ENCODE data around the gene PARD6G. TPM values are rescaled to one million over a fixed set of nuclear protein-coding genes. Genes with fewer than 3 reads are reported as not detected.

The PARD6G gene
- total RNA-seq, 1 donor from 2014 or later, result 30.7 TPM

DNA sequence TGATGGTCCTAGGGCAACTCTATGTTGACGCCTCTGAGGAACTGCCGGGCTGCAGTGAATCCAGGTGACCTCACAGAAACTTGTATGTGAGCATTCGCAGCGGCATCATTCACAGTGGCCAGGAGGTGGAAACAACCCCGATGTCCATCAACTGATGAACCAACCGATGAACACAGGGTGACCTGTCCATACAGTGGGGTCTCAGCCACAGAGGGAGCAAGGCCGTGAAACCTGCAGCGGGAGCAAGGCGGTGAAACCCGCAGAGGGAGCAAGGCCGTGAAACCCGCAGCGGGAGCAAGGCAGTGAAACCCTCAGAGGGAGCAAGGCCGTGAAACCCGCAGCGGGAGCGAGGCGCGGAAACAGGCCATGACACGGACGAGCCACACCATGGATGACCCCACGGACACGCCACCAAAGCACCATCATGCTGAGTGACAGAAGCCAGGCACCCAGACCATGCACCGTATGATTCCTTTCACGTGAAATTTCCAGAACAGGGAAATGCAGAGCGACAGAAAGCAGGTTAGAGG, 63.0 kb downstream of the PARD6G start:
- no peak for DNase-seq (ENCODE audit: low spot score in 2 of 2, unreplicated experiment in 2 of 2)
- Mint-ChIP-seq H3K27ac (no peak overlapping the region), H3K4me1 (peaks cover 8% of the 10 kb centered on the region), H3K36me3 (no peaks in the 10 kb centered on the region), H3K27me3 (ENCODE audit: low read depth) (no peaks in the 10 kb centered on the region), H3K4me3 (no peak overlapping the region), H3K9me3 (no peaks in the 10 kb centered on the region)
- TF ChIP-seq, protein P1, sequence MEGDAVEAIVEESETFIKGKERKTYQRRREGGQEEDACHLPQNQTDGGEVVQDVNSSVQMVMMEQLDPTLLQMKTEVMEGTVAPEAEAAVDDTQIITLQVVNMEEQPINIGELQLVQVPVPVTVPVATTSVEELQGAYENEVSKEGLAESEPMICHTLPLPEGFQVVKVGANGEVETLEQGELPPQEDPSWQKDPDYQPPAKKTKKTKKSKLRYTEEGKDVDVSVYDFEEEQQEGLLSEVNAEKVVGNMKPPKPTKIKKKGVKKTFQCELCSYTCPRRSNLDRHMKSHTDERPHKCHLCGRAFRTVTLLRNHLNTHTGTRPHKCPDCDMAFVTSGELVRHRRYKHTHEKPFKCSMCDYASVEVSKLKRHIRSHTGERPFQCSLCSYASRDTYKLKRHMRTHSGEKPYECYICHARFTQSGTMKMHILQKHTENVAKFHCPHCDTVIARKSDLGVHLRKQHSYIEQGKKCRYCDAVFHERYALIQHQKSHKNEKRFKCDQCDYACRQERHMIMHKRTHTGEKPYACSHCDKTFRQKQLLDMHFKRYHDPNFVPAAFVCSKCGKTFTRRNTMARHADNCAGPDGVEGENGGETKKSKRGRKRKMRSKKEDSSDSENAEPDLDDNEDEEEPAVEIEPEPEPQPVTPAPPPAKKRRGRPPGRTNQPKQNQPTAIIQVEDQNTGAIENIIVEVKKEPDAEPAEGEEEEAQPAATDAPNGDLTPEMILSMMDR (IDR thresholded peaks at IDR 0.05; ENCODE audit: unreplicated experiment), result no peak

DNA sequence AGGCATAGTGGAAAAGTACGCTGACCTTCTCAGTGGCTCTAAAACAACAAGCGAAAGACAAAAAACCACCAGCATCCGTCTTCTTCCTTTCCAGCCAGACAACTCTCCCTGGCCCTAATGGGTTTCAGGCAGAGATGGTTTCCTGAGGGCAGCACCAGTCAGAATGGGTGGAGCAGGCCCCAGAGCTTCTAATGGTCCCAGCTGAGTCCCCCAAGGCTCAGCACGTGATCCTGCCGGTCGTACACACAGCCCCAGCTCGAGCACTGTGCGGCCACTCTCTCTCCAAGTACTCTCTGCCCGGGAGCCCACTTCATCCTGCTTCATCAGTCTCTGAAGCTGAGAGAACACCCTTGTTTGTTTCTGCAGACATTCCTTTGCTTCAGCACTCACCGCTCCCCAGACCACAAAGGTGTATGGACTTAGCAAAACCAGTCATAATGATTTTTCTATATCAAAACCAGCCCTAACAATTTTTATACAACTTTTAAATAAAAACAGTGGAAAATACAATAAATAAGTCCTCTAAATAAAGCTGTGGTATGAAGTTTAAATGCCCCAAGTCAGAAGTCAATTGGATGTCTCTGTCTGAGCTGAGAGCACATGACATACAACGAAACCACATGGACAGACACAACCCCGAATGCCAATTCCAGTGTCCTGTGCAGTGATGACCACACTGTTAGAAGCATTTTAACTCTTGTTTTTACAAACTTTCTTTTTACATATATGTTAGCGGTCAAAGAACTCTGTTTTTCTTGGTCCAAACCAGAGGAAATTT, 63.9 kb downstream of the PARD6G start:
- Mint-ChIP-seq H3K36me3 (no peaks in the 10 kb centered on the region), H3K27ac (no peak overlapping the region), H3K4me3 (no peak overlapping the region), H3K4me1 (peaks cover 8% of the 10 kb centered on the region), H3K27me3 (ENCODE audit: low read depth) (no peaks in the 10 kb centered on the region), H3K9me3 (no peaks in the 10 kb centered on the region)
- TF ChIP-seq, protein P1 (IDR thresholded peaks at IDR 0.05; ENCODE audit: unreplicated experiment), result no peak
- no peak for DNase-seq (ENCODE audit: low spot score in 2 of 2, unreplicated experiment in 2 of 2)

DNA sequence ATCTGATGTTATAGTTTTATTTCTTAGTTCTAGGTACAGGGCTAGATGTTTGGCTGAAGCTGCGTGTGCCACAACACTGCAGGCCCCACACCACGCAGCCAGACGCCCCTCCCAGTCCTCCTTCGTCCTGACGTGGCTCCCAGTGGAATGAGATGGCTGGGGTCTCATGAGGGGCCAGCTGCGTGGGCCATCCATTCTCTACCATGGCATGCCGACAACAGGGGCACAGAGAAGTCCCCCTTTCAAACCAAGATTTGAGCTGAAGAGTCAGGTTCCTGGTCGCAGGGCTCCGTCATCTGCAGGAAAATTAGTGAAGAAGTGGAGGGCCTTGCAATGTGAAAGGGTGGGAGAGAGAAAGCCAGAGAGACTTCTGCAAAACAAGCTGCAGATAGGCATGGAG, 64.5 kb downstream of the PARD6G start:
- Mint-ChIP-seq H3K27ac (no peak overlapping the region), H3K9me3 (no peaks in the 10 kb centered on the region), H3K4me3 (no peak overlapping the region), H3K27me3 (ENCODE audit: low read depth) (no peaks in the 10 kb centered on the region), H3K4me1 (peaks cover 8% of the 10 kb centered on the region), H3K36me3 (no peaks in the 10 kb centered on the region)
- no peak for DNase-seq (ENCODE audit: low spot score in 2 of 2, unreplicated experiment in 2 of 2)
- TF ChIP-seq, protein P1 (IDR thresholded peaks at IDR 0.05; ENCODE audit: unreplicated experiment), result no peak

DNA sequence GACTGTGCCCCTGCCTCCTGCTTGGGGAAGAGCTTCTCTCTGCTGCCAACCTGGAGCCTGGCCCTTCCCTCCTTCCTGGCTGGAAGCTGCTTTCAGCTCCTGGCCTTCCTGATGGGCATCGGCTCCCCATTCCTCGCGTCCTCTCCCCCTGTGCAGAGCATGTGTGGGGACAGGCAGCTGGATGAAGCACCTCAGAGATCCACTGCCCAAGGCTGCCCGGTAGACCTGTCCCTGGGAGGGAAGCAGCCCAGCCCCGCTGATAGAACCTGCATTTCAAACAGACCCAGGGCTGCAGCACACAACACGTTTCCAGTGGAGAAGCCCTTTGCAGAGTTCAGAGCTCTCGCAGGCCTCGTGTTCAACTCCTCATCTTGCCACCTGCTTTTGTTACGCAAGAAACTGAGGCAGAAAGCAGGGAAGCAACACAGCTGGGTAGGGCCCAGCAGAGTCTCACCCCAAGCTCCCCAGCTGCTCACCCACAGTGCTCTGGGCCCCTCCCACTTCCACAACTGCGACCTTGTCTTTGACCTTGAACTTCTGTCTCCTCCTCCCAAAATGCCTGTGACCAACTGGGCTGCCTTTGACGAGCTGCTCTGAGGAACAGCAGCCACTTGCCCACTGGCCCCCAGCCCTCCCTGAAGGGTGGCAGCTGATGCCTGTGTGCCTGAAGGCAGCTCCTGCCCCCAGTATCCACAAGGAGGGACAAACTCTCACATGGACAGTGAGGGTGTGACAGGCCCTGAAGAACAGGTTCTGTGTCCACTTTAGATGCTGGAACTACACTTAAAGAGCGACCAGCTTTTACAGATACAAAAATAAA, 65.5 kb downstream of the PARD6G start:
- TF ChIP-seq, protein P1 (IDR thresholded peaks at IDR 0.05; ENCODE audit: unreplicated experiment), result no peak
- Mint-ChIP-seq H3K4me3 (no peak overlapping the region), H3K4me1 (peaks cover 8% of the 10 kb centered on the region), H3K9me3 (no peaks in the 10 kb centered on the region), H3K27ac (no peak overlapping the region), H3K36me3 (no peaks in the 10 kb centered on the region), H3K27me3 (ENCODE audit: low read depth) (no peaks in the 10 kb centered on the region)
- DNase-seq (ENCODE audit: low spot score in 2 of 2, unreplicated experiment in 2 of 2), result no peak

DNA sequence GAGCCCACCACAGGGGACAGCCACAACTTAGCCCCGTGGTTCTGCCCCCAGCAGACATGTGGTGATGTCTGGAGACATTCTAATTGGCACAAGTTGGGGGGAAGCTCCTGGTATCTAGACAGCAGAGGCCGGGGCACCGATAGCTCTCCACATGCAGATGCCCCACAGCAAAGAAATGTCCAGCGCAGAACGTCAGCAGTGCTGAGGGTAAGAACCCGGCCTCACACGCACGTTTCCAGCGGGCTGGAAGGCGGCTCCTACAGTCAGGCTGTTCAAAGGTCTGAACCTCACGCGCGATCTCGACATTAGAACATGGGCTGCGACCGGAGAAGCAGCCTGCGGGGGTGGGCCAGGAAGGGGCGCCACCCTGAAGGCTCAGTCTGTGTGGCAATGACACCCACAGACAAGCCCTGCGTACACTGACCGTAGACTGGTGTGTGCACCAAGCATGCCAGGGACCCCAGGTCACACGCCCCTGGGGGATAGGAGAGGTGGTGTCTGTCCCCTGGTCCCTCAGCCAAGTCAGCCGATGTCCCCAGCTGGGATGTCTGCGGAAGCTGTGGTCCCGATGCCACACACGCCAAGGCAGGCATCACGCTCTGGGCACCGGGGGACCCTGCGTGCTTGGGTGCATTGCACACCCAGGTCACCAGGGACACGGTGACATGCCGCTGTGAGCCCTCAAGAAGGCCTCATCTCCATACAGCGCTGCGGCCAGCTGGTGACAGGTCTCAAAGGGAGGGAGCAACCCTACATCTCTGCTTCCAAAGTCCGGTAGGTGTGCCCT, 66.3 kb downstream of the PARD6G start:
- Mint-ChIP-seq H3K27me3 (ENCODE audit: low read depth) (no peaks in the 10 kb centered on the region), H3K4me3 (no peak overlapping the region), H3K36me3 (no peaks in the 10 kb centered on the region), H3K9me3 (no peaks in the 10 kb centered on the region), H3K27ac (no peak overlapping the region), H3K4me1 (peaks cover 15% of the 10 kb centered on the region)
- TF ChIP-seq, protein P1 (IDR thresholded peaks at IDR 0.05; ENCODE audit: unreplicated experiment), result no peak
- DNase-seq (ENCODE audit: low spot score in 2 of 2, unreplicated experiment in 2 of 2), result no peak
